Left ventricle myocardium inferior (tissue), 1 donor: ENCODE measurements around the gene DTD1. TPM values are rescaled to one million over a fixed set of nuclear protein-coding genes. Genes with fewer than 3 reads are reported as not detected.

Experiments
- DNase-seq: peaks from one replicate; pipeline ENCODE4 v3.0.0-alpha.2; 2020
- H3K27ac ChIP-seq: fragments of 200-600 bp; replicated peaks from 2 replicates; pipeline ENCODE4 v1.8.0; 2021
- H3K27me3 ChIP-seq: fragments of 200-600 bp; 2 replicates; pipeline ENCODE4 v1.8.0; 2021; ENCODE audit warnings: low read depth
- H3K36me3 ChIP-seq: fragments of 200-600 bp; 2 replicates; pipeline ENCODE4 v1.8.0; 2021
- H3K4me1 ChIP-seq: fragments of 200-600 bp; 2 replicates; pipeline ENCODE4 v1.8.0; 2021
- H3K4me3 ChIP-seq: fragments of 200-600 bp; 2 replicates; pipeline ENCODE4 v1.8.0; 2021; ENCODE audit warnings: mild to moderate bottlenecking, moderate library complexity
- H3K9me3 ChIP-seq: fragments of 200-600 bp; replicated peaks from 2 replicates; pipeline ENCODE4 v1.8.0; 2021
- intact Hi-C: fragments of 100-400 bp; cut with micrococcal nuclease; formaldehyde crosslinking; loops from one replicate; pipeline ENCODE4 v1.11.0; 2022
- total RNA-seq: library from RNA; stranded (reverse); fragmentation: NEBNext Ultra II Directional; extraction: Animal tissue kit (Norgen Biotek cat#: 25700); gene quantifications from one replicate; pipeline ENCODE4 v1.2.1, GENCODE V29; 2021
- TF ChIP-seq, protein P1 (sequence below): fragments of 200-600 bp; IDR thresholded peaks from 2 replicates; pipeline ENCODE4 v1.8.0; 2021; ENCODE audit warnings: antibody characterized with exemption, mild to moderate bottlenecking, borderline replicate concordance
- donor health status: DM: no; HTN: yes; CAD: no; lungs with severe emphysema.

DTD1 gene
- total RNA-seq, 1 donor from 2014 or later, result 12.2 TPM

GRCh38 chr20:18729231-18729825 lies 141.5 kb downstream of the DTD1 start:
- Histone ChIP-seq H3K9me3 (no peaks in the 10 kb centered on the region), H3K27me3 (no peaks in the 10 kb centered on the region), H3K36me3 (no peaks in the 10 kb centered on the region), H3K4me1 (peaks cover 10% of the 10 kb centered on the region), H3K27ac (no peak overlapping the region), H3K4me3 (no peak overlapping the region)
- intact Hi-C loops, result no loop called here
- TF ChIP-seq, protein P1, sequence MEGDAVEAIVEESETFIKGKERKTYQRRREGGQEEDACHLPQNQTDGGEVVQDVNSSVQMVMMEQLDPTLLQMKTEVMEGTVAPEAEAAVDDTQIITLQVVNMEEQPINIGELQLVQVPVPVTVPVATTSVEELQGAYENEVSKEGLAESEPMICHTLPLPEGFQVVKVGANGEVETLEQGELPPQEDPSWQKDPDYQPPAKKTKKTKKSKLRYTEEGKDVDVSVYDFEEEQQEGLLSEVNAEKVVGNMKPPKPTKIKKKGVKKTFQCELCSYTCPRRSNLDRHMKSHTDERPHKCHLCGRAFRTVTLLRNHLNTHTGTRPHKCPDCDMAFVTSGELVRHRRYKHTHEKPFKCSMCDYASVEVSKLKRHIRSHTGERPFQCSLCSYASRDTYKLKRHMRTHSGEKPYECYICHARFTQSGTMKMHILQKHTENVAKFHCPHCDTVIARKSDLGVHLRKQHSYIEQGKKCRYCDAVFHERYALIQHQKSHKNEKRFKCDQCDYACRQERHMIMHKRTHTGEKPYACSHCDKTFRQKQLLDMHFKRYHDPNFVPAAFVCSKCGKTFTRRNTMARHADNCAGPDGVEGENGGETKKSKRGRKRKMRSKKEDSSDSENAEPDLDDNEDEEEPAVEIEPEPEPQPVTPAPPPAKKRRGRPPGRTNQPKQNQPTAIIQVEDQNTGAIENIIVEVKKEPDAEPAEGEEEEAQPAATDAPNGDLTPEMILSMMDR, result no peak
- no peak for DNase-seq

- H3K4me3 ChIP-seq, result no peak overlapping the region
- intact Hi-C loops, result no loop called here
- H3K9me3 ChIP-seq, result no peaks in the 10 kb centered on the region
These were observed 144.1 kb downstream of the DTD1 start for GRCh38 chr20:18731940-18732339.

GRCh38 chr20:18734525-18735189 lies 146.8 kb downstream of the DTD1 start:
- H3K9me3 ChIP-seq, result no peaks in the 10 kb centered on the region
- intact Hi-C loops, result no loop called here
- TF ChIP-seq, protein P1, result no peak
- H3K27me3 ChIP-seq, result no peaks in the 10 kb centered on the region
- peaks cover 6% of the 10 kb centered on the region for H3K4me1 ChIP-seq
- H3K36me3 ChIP-seq, result no peaks in the 10 kb centered on the region
- H3K27ac ChIP-seq, result no peak overlapping the region
- no peak overlapping the region for H3K4me3 ChIP-seq
- no peak for DNase-seq

More at GRCh38 chr20:18731940-18732339, 144.1 kb downstream of the DTD1 start:
- TF ChIP-seq, protein P1, result no peak
- Histone ChIP-seq H3K4me1 (peaks cover 10% of the 10 kb centered on the region), H3K27me3 (no peaks in the 10 kb centered on the region), H3K36me3 (no peaks in the 10 kb centered on the region), H3K27ac (no peak overlapping the region)
- DNase-seq, result no peak

DNA sequence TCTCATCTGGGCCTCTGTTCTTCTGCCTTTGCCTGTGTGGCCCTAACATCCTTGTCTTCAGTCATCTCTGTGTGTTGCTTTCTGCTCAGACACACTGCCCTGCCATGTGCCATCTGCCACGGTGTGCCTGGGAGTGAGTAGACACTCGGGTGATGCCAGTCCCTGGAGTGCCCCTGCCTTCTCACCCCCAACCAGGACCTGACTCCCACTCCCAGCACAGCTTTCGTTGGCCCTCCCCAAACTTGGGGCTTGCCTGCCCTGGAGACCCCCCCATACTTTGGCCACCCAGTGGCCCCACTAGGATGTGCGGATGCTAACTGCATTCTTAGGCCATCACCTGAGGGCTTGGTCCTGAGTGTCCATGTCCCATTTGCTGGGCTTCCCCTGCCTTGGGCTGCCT lies 149.3 kb downstream of the DTD1 start:
- Histone ChIP-seq H3K27me3 (no peaks in the 10 kb centered on the region), H3K9me3 (no peaks in the 10 kb centered on the region), H3K4me3 (no peak overlapping the region), H3K4me1 (peaks cover 10% of the 10 kb centered on the region), H3K36me3 (no peaks in the 10 kb centered on the region), H3K27ac (no peak overlapping the region)
- intact Hi-C loops, result no loop called here
- TF ChIP-seq, protein P1, result no peak
- no peak for DNase-seq

GRCh38 chr20:18738055-18738454 lies 150.2 kb downstream of the DTD1 start:
- DNase-seq, result no peak
- TF ChIP-seq, protein P1, result no peak
- Histone ChIP-seq H3K27ac (no peak overlapping the region), H3K4me1 (peaks cover 10% of the 10 kb centered on the region), H3K9me3 (no peaks in the 10 kb centered on the region), H3K27me3 (no peaks in the 10 kb centered on the region), H3K36me3 (no peaks in the 10 kb centered on the region), H3K4me3 (no peak overlapping the region)
- intact Hi-C loops, result no loop called here
